ENCODE data around the gene FXYD7. TPM values are rescaled to one million over a fixed set of nuclear protein-coding genes. Genes with fewer than 3 reads are reported as not detected.
A peak's percentile ranks its signal among the peaks of the same experiment; 100 is the strongest.

FXYD7 gene
- total and polyA plus RNA-seq, 9 of the 15 experiments (the other 6 are each of a cell fraction or from before 2014, with no cell fraction given) = 0.10 to 0.80 (median 0.31) TPM; not detected in 3

- TF ChIP-seq, protein P1, sequence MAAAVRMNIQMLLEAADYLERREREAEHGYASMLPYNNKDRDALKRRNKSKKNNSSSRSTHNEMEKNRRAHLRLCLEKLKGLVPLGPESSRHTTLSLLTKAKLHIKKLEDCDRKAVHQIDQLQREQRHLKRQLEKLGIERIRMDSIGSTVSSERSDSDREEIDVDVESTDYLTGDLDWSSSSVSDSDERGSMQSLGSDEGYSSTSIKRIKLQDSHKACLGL (CRISPR knock-in tag; IDR thresholded peaks at IDR 0.05; ENCODE audit: borderline replicate concordance, poor library complexity, severe bottlenecking) = no peak
- TF ChIP-seq NFRKB (IDR thresholded peaks at IDR 0.05; ENCODE audit: low read depth) (no peak), ZFP36 (IDR thresholded peaks at IDR 0.05; ENCODE audit: low read depth, low read length, partially characterized antibody) (no peak), NFE2L1 (tag; IDR thresholded peaks at IDR 0.05; ENCODE audit: borderline replicate concordance, low read depth) (no peak), RBM25 (IDR thresholded peaks at IDR 0.05; ENCODE audit: low read depth, low read length, severe bottlenecking) (no peak), ZNF766 (CRISPR knock-in tag; conservative IDR thresholded peaks at IDR 0.05) (no peak), ZNF133 (CRISPR knock-in tag; IDR thresholded peaks at IDR 0.05) (no peak), NBN (IDR thresholded peaks at IDR 0.05; ENCODE audit: low read depth) (peak; percentile 37; the same call in 1 of the 2 replicates), ZKSCAN3 (CRISPR knock-in tag; IDR thresholded peaks at IDR 0.05) (no peak), HOXB6 (CRISPR knock-in tag; IDR thresholded peaks at IDR 0.05; ENCODE audit: borderline replicate concordance) (no peak), RB1 (IDR thresholded peaks at IDR 0.05; ENCODE audit: low read depth) (peak; percentile 63; the same call in 1 of the 2 replicates), ZNF644 (tag; IDR thresholded peaks at IDR 0.05; ENCODE audit: low read depth) (no peak), POLR2AphosphoS2 (IDR thresholded peaks at IDR 0.05; ENCODE audit: low read length) (no peak), FOXJ3 (CRISPR knock-in tag; IDR thresholded peaks at IDR 0.05) (no peak), SPI1 (IDR thresholded peaks at IDR 0.05; ENCODE audit: borderline replicate concordance, low read depth, low read length) (no peak), BCLAF1 (IDR thresholded peaks at IDR 0.05; ENCODE audit: borderline replicate concordance in 1 of 2, control insufficient read depth in 1 of 2, low read depth in 2 of 2, low read length in 1 of 2) (no peak), ZNF197 (CRISPR knock-in tag; IDR thresholded peaks at IDR 0.05; ENCODE audit: low read depth) (no peak), E2F3 (CRISPR knock-in tag; IDR thresholded peaks at IDR 0.05) (no peak), ZBTB1 (CRISPR knock-in tag; IDR thresholded peaks at IDR 0.05; ENCODE audit: borderline replicate concordance, low read depth) (no peak), BRD4 (IDR thresholded peaks at IDR 0.05) (no peak)
- TF ChIP-seq, protein P2, sequence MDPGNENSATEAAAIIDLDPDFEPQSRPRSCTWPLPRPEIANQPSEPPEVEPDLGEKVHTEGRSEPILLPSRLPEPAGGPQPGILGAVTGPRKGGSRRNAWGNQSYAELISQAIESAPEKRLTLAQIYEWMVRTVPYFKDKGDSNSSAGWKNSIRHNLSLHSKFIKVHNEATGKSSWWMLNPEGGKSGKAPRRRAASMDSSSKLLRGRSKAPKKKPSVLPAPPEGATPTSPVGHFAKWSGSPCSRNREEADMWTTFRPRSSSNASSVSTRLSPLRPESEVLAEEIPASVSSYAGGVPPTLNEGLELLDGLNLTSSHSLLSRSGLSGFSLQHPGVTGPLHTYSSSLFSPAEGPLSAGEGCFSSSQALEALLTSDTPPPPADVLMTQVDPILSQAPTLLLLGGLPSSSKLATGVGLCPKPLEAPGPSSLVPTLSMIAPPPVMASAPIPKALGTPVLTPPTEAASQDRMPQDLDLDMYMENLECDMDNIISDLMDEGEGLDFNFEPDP (CRISPR knock-in tag; IDR thresholded peaks at IDR 0.05) = no peak
- TF ChIP-seq, protein P3, sequence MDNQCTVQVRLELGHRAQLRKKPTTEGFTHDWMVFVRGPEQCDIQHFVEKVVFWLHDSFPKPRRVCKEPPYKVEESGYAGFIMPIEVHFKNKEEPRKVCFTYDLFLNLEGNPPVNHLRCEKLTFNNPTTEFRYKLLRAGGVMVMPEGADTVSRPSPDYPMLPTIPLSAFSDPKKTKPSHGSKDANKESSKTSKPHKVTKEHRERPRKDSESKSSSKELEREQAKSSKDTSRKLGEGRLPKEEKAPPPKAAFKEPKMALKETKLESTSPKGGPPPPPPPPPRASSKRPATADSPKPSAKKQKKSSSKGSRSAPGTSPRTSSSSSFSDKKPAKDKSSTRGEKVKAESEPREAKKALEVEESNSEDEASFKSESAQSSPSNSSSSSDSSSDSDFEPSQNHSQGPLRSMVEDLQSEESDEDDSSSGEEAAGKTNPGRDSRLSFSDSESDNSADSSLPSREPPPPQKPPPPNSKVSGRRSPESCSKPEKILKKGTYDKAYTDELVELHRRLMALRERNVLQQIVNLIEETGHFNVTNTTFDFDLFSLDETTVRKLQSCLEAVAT (IDR thresholded peaks at IDR 0.05) = peak in 1 of 2 experiments; percentile 50; a peak in 1 of 4 replicates
Observed at GRCh38 chr19:35140962-35141836, 1.9 kb upstream of the FXYD7 start (continued).
